ENCODE data around the gene MYL7.
"Not testable (repeated sequence)": the region's sequence is repeated elsewhere in the genome, so short reads cannot be mapped to it uniquely, and the experiment has no call there.

The MYL7 gene

GRCh38 chr7:44171901-44172300, 30.8 kb upstream of the MYL7 start:
- not testable (repeated sequence) for DNase-seq (ENCODE audit: low read depth)

GRCh38 chr7:44167920-44168319, 26.8 kb upstream of the MYL7 start:
- DNase-seq (ENCODE audit: low read depth): no peak

- no peak for DNase-seq (ENCODE audit: low read depth)
These were observed 22.5 kb upstream of the MYL7 start for GRCh38 chr7:44163591-44163990.

GRCh38 chr7:44162785-44163395, 21.8 kb upstream of the MYL7 start:
- no peak for DNase-seq (ENCODE audit: low read depth)

- DNase-seq (ENCODE audit: low read depth): no peak
These were observed 21.0 kb upstream of the MYL7 start for GRCh38 chr7:44162179-44162578.

GRCh38 chr7:44161371-44161770, 20.2 kb upstream of the MYL7 start:
- DNase-seq (ENCODE audit: low read depth): no peak

- no peak for DNase-seq (ENCODE audit: low read depth)
These were observed 18.9 kb upstream of the MYL7 start for GRCh38 chr7:44159824-44160630.

GRCh38 chr7:44158873-44159631, 17.9 kb upstream of the MYL7 start:
- DNase-seq (ENCODE audit: low read depth): no peak

GRCh38 chr7:44158096-44158872, 17.2 kb upstream of the MYL7 start:
- DNase-seq (ENCODE audit: low read depth): no peak

GRCh38 chr7:44157116-44158080, 16.3 kb upstream of the MYL7 start:
- DNase-seq (ENCODE audit: low read depth): no peak

GRCh38 chr7:44156453-44157010, 15.4 kb upstream of the MYL7 start:
- no peak for DNase-seq (ENCODE audit: low read depth)

- DNase-seq (ENCODE audit: low read depth): no peak
These were observed 14.4 kb upstream of the MYL7 start for GRCh38 chr7:44155191-44156185.

- DNase-seq (ENCODE audit: low read depth): no peak
These were observed 13.6 kb upstream of the MYL7 start for GRCh38 chr7:44154703-44155102.

GRCh38 chr7:44153948-44154335, 12.8 kb upstream of the MYL7 start:
- no peak for DNase-seq (ENCODE audit: low read depth)

GRCh38 chr7:44152971-44153947, 12.1 kb upstream of the MYL7 start:
- DNase-seq (ENCODE audit: low read depth): no peak

GRCh38 chr7:44151956-44152355, 10.8 kb upstream of the MYL7 start:
- DNase-seq (ENCODE audit: low read depth): no peak

- DNase-seq (ENCODE audit: low read depth): no peak
These were observed 10.1 kb upstream of the MYL7 start for GRCh38 chr7:44150966-44151941.

All from fibroblast of the conjunctiva (primary cell).